Activated T-helper 17 cell treated with anti-CD3 and anti-CD28 coated beads, Interleukin-2, amount 50 U/mL, for 72 hours (primary cell): ENCODE measurements around the gene ZDHHC22. TPM values are rescaled to one million over a fixed set of nuclear protein-coding genes. Genes with fewer than 3 reads are reported as not detected.

ENCODE experiments used
- ATAC-seq: fragments of 150-1000 bp; cut with Tn5 transposase; replicated peaks from 2 replicates; pipeline ENCODE4 v1.10.0; 2021; ENCODE audit warnings: mild to moderate bottlenecking, moderate library complexity
- H3K27ac Mint-ChIP-seq: one replicate; pipeline ENCODE4 v1.8.0; 2022; ENCODE audit warnings: mixed read lengths
- H3K27me3 Mint-ChIP-seq: one replicate; pipeline ENCODE4 v1.8.0; 2022; ENCODE audit warnings: mixed read lengths
- H3K36me3 Mint-ChIP-seq: one replicate; pipeline ENCODE4 v1.8.0; 2022; ENCODE audit warnings: low read depth, mild to moderate bottlenecking, mixed read lengths
- H3K4me1 Mint-ChIP-seq: one replicate; pipeline ENCODE4 v1.8.0; 2022; ENCODE audit warnings: mixed read lengths
- H3K4me3 Mint-ChIP-seq: one replicate; pipeline ENCODE4 v1.8.0; 2022; ENCODE audit warnings: mild to moderate bottlenecking, mixed read lengths
- H3K9me3 Mint-ChIP-seq: one replicate; pipeline ENCODE4 v1.8.0; 2022; ENCODE audit warnings: mixed read lengths
- total RNA-seq, 2 donors: library from RNA; stranded (reverse); gene quantifications; one replicate each; pipeline ENCODE4 v1.2.3, GENCODE V29; 2022

Gene ZDHHC22
- total RNA-seq, 2 donors from 2014 or later, result not detected

DNA sequence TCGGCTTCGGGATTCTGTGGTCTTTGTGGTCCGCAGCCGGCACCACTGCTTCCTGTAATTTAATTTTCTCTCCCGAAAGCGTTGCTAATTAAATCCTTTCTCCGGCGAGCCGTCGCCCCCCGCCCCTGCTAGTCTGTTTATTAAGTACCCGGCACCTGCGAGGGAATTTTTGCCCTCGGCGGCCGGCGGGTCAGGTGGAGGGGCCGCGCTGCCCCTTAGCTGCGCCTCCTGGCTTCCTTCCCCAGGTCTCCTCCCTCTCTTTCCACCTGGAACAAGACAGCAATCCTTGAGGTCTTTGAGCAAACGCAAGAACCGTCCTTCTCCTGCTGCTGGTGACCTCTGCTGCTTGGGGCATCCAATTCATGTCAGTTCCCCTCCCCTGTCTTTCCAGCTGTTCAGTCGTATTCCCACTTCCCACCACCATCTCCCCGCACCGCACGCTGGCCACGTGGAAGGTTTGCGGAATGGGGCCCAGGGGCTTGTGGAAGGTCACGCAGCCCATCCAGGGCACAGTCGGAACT is 16.2 kb downstream of the ZDHHC22 start:
- H3K4me3 Mint-ChIP-seq, result peak overlapping the region; percentile 78
- no peaks in the 10 kb centered on the region for H3K9me3 Mint-ChIP-seq
- no peaks in the 10 kb centered on the region for H3K36me3 Mint-ChIP-seq
- no peak overlapping the region for H3K27ac Mint-ChIP-seq
- ATAC-seq, result no peak
- H3K27me3 Mint-ChIP-seq, result peaks cover 13% of the 10 kb centered on the region
- H3K4me1 Mint-ChIP-seq, result peaks cover 11% of the 10 kb centered on the region

DNA sequence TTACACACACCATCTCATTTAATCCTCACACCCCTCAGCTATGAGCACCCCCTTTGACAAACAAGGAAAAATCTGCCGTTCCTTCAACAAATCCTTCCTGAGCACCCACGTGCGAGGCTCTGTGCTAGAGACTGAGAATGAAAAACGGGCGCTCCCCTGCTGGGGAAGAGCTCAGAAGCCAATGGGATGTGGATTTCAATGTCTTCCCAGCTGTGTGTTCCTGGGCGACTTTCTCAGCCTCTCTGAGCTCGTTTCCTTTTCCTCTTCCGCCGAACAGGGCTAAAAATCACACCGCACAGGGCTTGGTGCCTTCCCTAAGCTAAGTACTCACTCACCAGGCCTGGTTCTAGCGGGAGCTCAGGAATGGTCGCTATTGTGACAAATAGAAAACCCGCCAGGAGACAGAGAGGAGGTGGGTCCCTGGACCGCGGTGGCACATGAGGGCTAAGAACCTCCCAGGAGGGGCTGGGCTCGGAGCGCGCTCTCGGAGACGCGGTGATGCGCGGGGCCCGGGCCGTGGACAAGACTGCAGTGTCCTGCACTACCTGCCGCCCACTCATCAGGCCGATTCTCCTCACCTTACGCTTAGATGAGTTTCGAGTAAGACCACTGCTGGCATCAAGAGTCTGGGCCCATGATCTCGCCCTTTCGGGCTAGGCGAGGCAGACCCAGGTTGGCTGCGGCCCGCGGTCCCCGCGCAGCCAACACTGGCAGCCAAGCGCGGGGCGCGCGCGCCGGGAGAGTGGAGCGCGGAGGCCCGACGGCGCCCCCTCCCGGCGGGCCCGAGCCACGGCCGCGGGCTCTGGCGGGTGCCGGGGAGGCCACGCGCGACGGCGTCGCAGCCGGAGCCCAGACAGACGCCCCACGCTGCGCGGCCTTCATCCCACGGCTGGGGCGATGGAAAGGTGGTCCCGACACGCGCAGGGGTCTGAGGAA is 17.0 kb downstream of the ZDHHC22 start:
- peaks cover 15% of the 10 kb centered on the region for H3K4me1 Mint-ChIP-seq
- peak; percentile 76 for ATAC-seq
- H3K4me3 Mint-ChIP-seq, result peak overlapping the region; percentile 78
- no peaks in the 10 kb centered on the region for H3K36me3 Mint-ChIP-seq
- no peaks in the 10 kb centered on the region for H3K9me3 Mint-ChIP-seq
- H3K27ac Mint-ChIP-seq, result peak overlapping the region; percentile 62
- H3K27me3 Mint-ChIP-seq, result peaks cover 8% of the 10 kb centered on the region

DNA sequence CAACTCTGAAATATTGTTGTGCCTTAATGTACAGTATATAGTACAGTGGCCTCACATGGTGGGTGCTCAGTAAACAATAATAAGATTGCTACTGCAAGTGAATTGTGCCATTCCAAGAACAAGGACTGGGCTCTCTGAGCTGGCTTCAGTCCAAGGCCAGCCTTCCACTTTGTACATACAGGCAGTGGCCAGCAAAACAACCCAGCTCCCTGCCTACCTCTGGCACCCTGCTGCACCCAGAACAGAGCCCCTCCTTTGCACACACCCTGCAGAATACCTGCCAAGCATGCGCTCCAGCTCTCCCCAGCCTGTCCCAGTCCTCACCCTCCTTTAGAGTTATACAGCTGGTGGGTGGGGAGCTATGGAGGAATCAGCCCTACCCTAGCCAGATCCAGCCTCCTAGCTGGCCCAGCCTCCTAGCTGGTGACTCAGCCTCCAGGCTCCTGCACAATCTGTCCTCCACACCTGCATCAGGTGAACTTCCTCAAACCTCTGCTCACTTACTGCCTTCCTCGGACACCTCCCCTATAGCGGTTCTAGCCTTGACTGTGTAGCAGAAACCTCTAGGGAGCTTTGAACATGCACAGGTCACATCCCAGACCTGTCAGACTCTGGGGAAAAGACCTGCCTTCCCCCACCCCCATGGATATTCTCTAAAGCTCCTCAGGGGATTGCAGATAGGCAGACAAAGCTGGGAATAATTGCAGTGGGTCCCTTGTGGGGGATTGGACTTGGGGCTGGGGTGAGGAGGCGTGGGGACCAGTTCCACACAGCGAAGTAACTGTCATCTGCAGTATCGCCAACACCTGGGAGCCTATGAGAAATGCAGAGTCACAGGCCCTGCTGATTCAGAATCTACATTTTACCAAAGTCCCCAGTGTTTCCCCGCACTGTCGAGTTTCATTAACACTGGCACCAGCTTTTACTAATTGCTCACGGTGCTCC is 17.9 kb downstream of the ZDHHC22 start:
- no peaks in the 10 kb centered on the region for H3K9me3 Mint-ChIP-seq
- peaks cover 4% of the 10 kb centered on the region for H3K27me3 Mint-ChIP-seq
- peak; percentile 37 for ATAC-seq
- H3K36me3 Mint-ChIP-seq, result no peaks in the 10 kb centered on the region
- H3K4me3 Mint-ChIP-seq, result peak overlapping the region; percentile 78
- no peak overlapping the region for H3K27ac Mint-ChIP-seq
- H3K4me1 Mint-ChIP-seq, result peaks cover 15% of the 10 kb centered on the region

DNA sequence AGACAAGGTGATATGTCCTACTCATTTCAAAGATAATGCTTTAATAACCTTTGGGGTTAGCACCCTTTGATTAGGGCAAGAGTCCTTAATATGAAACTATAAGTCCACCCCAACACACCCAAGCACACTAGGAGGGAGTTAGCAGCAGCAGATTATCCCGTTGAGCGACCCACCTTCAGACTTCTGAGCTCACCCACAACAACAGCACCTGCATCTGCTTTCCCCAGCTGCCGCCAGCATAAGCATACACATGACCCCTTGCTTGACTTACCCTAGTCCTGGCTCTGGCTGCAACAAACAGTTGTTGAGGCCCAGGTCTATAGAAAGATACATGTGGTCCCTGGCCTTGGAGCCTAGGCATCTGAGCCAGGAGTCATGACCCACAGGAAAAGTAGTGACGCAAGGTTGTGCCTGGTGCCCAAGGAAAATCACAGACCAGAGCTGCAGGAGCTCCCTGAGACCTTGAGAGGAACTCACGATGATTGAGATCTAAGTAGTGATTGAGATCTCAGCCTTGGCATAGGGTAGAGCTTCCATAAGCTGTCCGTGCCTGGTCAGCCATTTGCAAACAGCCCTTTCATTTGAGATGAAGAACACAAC is 19.0 kb downstream of the ZDHHC22 start:
- no peak for ATAC-seq
- Mint-ChIP-seq H3K4me1 (peaks cover 15% of the 10 kb centered on the region), H3K27ac (peak overlapping the region; percentile 60), H3K27me3 (no peaks in the 10 kb centered on the region), H3K9me3 (no peaks in the 10 kb centered on the region), H3K4me3 (peak overlapping the region; percentile 57), H3K36me3 (no peaks in the 10 kb centered on the region)

DNA sequence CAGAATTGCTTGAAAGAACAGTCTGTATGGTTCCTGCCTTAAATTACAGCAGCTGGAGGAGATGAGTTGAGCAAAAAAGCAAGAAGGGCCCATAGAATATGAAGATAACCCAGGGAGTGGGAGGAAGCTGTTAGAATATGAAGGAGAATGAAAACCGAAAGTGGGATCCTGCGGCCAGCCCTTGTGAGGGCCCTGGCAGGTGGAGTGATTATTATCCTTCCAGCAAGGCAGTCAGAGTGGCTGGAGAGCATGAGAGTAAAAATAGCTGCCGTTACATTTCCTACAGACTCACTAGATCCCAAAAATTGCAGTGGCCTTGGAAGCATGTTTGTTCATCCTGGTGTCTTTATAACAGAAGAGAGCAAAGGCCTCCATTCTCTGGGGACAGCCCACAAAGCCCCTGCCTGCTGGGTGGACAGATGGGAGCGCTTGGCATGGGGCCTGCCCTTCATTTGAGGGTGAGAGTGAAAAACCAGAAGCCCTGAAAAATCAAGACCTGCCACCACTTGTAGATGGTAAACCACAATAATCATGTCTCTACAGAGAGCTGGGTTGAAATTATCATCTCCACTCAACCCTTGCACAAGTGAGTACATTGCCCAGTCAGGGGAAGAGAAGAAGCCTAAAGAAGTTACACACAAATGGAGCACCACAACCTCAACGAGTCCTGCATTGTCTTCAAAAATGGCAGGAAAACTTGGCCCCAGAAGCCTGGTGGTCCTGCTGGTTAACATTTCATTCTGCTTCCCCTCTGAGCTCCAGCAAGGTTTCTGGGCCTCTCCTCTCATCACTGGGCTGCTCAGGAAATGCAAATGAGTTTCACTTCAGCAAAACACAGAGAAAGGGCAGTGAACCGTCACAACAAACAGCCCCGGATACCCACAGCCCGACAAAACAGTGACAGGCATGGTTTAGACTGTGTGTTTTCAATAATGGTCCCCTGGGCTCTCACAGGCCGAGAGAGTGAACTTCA is 20.5 kb downstream of the ZDHHC22 start:
- H3K36me3 Mint-ChIP-seq, result peaks cover 8% of the 10 kb centered on the region
- peak; percentile 72 for ATAC-seq
- no peaks in the 10 kb centered on the region for H3K9me3 Mint-ChIP-seq
- H3K27ac Mint-ChIP-seq, result peak overlapping the region; percentile 60
- H3K4me1 Mint-ChIP-seq, result peaks cover 15% of the 10 kb centered on the region
- H3K27me3 Mint-ChIP-seq, result no peaks in the 10 kb centered on the region
- H3K4me3 Mint-ChIP-seq, result peak overlapping the region; percentile 57

DNA sequence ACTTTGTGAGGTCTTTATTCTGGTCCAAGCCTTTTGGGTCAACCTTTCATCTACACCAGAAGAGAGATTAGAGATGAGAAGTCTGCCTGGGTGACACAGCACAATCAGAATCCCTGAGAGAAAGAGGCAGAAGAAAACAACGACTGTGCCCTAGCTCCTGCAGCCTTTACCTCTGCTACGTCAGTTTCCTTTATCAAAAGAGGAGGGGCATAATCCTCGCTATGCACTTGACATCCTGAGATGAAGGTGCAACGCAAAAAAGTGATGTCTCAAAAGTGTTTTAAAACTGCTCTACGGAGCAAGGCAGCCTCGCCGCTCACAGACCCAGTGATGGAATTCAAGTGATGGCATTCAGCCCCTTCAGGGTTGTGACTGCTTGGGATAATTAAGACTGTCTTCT is 21.7 kb downstream of the ZDHHC22 start:
- no peaks in the 10 kb centered on the region for H3K9me3 Mint-ChIP-seq
- H3K4me3 Mint-ChIP-seq, result peak overlapping the region; percentile 51
- H3K27ac Mint-ChIP-seq, result no peak overlapping the region
- ATAC-seq, result no peak
- peaks cover 20% of the 10 kb centered on the region for H3K36me3 Mint-ChIP-seq
- H3K27me3 Mint-ChIP-seq, result no peaks in the 10 kb centered on the region
- peaks cover 15% of the 10 kb centered on the region for H3K4me1 Mint-ChIP-seq

DNA sequence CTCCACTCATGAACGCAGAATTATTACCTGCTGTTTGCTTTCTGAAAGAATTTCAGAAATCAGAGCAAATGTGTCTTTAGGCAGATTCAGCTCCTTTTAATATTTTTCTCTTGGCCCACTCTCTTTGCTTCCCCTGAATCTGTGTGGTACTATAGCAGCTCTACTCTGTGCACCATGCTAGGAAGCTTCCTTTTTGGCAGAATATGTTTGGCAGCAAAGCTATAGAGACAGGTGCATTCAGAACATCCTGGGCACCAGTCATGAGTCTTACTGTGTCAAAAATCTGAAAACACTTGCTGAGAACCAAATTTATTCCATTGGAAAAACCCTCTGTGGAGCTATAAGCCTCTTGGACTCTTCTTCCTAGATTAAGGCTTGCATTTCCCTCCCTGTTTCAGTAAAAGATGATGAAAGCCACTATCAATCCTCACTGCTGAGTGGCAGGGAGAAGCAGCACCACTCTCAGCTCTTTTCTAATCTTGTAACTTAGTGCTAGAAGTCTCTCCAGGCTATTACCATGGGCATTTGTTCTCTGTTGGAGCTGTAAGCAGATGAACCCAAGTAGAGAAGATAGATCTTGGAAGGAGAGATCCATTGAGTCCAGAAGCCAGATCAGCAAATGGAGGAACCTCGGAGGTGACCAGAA is 25.3 kb downstream of the ZDHHC22 start:
- Mint-ChIP-seq H3K4me3 (no peak overlapping the region), H3K36me3 (peaks cover 50% of the 10 kb centered on the region), H3K27ac (peak overlapping the region; percentile 5), H3K4me1 (peaks cover 10% of the 10 kb centered on the region), H3K9me3 (no peaks in the 10 kb centered on the region), H3K27me3 (no peaks in the 10 kb centered on the region)
- ATAC-seq, result no peak

DNA sequence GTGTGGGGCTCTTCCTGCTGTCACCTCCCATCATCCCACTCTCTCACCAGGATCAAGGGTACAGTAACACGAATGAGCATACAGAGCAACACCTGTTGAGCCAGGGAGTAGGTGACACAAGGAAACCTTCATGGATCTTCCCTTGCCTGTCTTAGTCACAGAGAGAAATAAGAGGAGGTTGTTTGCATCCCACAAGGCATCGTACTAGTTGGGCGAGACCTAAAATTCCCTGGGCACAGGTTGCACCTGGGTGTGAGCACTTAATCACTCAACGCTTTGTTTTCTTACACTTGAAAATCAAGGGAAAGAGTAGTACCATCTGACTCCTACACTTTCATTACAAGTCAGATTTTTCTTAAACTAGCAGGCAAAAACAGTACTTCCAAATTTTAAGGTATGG is 27.0 kb downstream of the ZDHHC22 start:
- Mint-ChIP-seq H3K9me3 (no peaks in the 10 kb centered on the region), H3K4me3 (no peak overlapping the region), H3K36me3 (peaks cover 59% of the 10 kb centered on the region), H3K27ac (no peak overlapping the region), H3K27me3 (no peaks in the 10 kb centered on the region), H3K4me1 (peaks cover under 1% of the 10 kb centered on the region)
- no peak for ATAC-seq

DNA sequence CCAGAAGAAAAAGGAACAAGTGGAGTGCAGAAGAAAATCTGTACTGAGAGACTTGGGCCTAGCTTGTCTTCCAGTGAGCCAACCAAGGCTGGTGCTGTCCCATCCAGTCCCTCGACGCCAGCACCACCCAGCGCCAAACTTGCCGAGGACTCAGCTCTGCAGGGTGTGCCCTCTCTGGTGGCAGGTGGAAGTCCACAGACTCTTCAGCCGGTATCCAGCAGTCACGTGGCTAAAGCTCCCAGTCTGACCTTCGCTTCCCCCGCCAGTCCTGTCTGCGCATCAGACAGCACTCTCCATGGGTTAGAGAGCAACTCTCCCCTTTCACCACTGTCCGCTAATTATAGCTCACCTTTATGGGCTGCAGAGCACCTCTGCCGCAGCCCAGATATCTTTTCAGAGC is 27.9 kb downstream of the ZDHHC22 start:
- Mint-ChIP-seq H3K36me3 (peaks cover 67% of the 10 kb centered on the region), H3K4me3 (no peak overlapping the region), H3K27ac (peak overlapping the region; percentile 36), H3K4me1 (no peaks in the 10 kb centered on the region), H3K9me3 (no peaks in the 10 kb centered on the region), H3K27me3 (no peaks in the 10 kb centered on the region)
- no peak for ATAC-seq

DNA sequence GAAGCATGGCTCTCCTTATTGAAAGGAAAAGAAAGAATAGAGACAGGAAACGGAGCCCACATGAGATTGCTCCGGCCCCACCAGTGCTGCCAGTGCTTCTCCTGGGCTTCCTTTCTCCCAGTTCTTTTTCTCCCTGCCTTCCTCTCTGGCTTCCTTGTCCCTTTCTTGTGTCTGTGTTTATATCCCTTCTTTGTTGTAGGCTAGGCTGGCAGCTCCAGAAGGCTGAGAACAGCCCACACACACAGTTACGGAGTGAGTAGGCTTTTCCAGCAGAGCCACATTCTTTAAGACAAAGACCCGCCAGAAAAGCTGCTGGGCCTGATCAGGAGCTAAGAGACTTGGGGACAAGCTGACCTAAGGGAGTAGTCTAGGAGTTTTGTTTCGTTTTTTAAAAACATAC is 30.6 kb downstream of the ZDHHC22 start:
- no peak for ATAC-seq
- H3K4me1 Mint-ChIP-seq, result peaks cover 5% of the 10 kb centered on the region
- H3K27me3 Mint-ChIP-seq, result no peaks in the 10 kb centered on the region
- H3K4me3 Mint-ChIP-seq, result no peak overlapping the region
- no peaks in the 10 kb centered on the region for H3K9me3 Mint-ChIP-seq
- peaks cover 86% of the 10 kb centered on the region for H3K36me3 Mint-ChIP-seq
- peak overlapping the region; percentile 41 for H3K27ac Mint-ChIP-seq

DNA sequence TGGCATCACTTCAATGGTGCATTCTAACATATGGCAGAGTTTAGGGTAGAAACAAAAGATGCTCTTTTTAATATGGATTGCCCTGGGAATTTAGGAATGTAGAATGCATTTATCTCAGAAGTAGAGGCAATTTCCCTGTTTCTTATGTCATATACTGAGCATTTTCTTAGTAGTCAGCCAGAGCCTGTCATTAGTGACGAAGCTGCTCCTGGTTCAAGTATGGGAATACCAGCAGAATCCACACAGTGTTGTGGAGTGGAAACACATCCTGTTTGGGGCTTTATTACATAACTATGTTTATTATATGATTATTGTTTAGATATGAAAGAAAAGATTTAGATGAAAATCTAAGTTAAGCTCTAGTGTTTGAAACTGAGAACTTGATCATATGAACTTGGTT is 31.3 kb downstream of the ZDHHC22 start:
- H3K36me3 Mint-ChIP-seq, result peaks cover 86% of the 10 kb centered on the region
- no peak for ATAC-seq

DNA sequence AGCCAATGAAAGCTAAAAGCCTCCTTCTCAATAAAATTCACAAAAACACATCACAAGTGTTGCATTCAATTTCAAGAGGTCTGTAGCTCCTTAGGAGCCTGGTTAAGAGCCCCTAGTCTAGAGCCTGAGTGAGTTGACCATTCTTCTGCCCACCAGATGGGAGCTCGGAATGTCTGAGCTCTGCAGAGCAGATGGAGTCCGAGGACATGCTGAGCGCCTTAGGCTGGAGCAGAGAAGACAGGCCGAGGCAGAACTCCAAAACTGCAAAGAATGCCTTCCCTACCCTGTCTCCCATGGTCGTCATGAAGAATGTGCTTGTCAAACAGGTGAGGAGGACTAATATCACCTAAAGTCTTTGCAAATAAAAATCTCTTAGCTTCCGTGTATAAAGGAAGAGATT is 31.9 kb downstream of the ZDHHC22 start:
- Mint-ChIP-seq H3K4me1 (peaks cover 5% of the 10 kb centered on the region), H3K27me3 (no peaks in the 10 kb centered on the region), H3K4me3 (no peak overlapping the region), H3K36me3 (peaks cover 80% of the 10 kb centered on the region), H3K27ac (no peak overlapping the region), H3K9me3 (no peaks in the 10 kb centered on the region)
- ATAC-seq, result no peak

More for the DNA sequence above, 31.3 kb downstream of the ZDHHC22 start:
- Mint-ChIP-seq H3K27me3 (no peaks in the 10 kb centered on the region), H3K27ac (no peak overlapping the region), H3K4me3 (no peak overlapping the region), H3K4me1 (peaks cover 5% of the 10 kb centered on the region), H3K9me3 (no peaks in the 10 kb centered on the region)

DNA sequence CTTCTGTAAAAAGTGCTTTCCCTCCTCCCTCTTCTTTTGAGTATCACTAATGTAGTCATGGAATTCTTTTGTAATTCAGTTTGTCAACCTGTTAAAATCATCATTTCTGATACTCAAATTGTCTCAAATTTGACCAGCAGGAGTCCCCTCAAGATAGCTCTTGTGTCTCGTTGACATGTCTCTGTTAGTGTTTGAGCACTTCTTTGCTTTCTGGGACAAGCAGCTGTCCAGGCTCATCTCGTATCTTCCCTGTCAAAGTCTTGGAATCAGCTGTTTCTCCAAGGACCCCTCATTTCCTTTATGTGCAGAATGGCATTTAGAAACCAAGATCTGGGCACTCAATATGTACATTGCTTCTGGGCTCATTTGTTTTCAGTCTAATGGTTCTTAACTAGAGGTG is 32.8 kb downstream of the ZDHHC22 start:
- ATAC-seq, result no peak
- Mint-ChIP-seq H3K4me3 (no peak overlapping the region), H3K36me3 (peaks cover 71% of the 10 kb centered on the region), H3K4me1 (peaks cover 5% of the 10 kb centered on the region), H3K27ac (no peak overlapping the region), H3K9me3 (no peaks in the 10 kb centered on the region), H3K27me3 (no peaks in the 10 kb centered on the region)
